Measurements from ENCODE around the gene MALT1.
A peak's percentile ranks its signal among the peaks of the same experiment; 100 is the strongest.
"Not testable (repeated sequence)": the region's sequence is repeated elsewhere in the genome, so short reads cannot be mapped to it uniquely, and the experiment has no call there.

The MALT1 gene

DNA sequence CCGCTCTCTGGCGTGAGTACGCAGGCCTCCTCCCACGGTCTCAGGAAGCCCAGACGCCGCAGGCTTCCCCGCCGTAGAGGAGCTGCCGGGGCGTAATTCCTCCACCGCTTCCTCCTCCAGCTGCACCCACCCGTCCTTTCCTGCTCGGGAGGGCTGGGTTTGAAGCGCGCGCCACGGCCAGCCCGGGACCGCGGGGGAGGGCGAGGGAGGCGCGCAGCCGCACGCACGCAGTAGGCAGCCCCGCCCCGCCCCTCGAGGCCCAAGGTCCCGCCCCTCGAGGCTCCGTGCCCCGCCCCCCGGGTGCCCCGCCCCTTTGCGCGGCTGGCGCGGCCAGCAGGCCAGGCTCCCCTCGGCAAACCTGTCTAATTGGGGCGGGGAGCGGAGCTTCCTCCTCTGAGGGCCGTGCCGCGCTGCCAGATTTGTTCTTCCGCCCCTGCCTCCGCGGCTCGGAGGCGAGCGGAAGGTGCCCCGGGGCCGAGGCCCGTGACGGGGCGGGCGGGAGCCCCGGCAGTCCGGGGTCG is at the start of gene MALT1:
Gene MALT1, plus strand, starts transcription at position 355 of the 521 bp plus-strand sequence. CDS start 179 bp downstream, outside the sequence.
- peak; percentile 94 for DNase-seq

DNA sequence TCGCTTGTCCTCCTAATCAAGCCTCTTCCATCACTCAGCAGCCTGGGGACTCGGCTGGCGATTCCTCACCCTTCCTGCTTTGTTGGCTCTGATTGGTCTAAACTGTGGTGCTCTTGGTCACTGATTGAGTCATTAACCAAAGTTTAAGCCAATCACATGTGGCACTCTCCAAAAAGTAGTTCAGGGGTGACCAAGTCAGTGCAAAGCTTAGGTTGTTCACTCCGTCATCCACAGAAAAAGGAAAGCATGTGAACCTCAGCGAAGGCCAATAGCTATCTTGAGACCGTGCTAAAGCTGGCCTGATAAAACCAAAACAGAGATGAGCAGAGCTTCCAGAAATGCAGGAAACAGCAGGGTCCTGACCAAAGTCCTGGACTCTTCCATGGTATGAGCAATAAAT is 47.3 kb upstream of the MALT1 start:
- DNase-seq = peak; percentile 28

GRCh38 chr18:58625839-58626238 is 45.4 kb upstream of the MALT1 start:
- DNase-seq = no peak

DNA sequence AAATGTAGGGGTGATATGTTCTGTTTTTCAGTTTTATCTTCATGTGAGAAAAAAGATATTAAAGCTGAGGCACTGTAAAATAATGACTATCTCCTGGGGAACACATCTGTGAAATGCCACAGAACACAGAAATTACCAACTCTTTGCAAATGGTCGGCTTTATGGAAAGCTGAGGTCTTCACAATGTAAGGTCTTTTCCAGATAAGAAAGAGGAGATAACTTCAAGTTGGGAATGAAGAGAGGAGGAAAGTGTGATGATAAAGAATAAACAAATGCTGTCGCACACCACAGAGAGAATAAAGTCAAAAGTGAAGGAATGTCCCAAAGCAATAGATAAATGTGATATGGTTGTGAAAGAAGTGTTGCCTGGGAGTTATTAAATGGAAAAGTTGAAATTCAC is 41.2 kb upstream of the MALT1 start:
- no peak for DNase-seq

GRCh38 chr18:58631301-58631700 is 40.0 kb upstream of the MALT1 start:
- no peak for DNase-seq

GRCh38 chr18:58632552-58632951 is 38.7 kb upstream of the MALT1 start:
- DNase-seq = no peak

- no peak for DNase-seq
Measured at GRCh38 chr18:58633874-58634273, 37.4 kb upstream of the MALT1 start.

DNA sequence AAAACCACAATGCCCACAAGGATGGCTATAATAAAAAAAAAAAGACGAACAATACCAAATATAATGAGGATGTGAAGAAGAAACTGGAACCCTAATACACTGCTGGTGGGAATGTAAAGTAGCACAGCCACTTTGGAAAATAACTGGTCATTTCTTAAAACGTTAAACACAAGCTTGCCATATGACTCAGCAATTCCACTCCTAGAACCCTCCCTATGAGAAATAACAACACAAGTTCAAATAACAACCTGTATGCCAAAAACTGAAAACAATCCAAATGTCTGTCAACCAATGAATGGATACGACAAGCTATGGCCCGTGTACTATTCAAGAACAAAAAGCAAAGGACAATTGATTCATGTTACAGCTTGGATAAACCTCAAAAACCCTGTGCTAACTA is 35.4 kb upstream of the MALT1 start:
- peak; percentile 69 for DNase-seq

DNA sequence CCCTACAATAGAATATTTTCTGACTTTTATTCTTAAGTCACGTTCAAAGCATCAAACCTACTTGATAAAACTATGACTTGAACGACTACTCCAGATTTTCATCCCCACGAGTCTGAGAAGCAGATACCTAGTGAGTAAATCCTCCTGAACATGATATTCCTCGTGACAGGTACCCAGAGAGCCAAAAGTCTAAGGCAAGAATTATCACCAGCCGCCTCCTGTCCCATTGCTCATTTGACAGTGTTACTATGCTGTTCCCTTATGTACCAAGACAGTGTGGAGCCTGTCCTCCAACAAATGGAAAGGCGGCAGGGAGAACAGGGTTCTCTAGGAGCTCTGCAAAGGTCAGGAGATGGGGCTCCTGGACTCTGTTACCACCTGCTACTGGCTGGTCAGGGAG is 34.1 kb upstream of the MALT1 start:
- no peak for DNase-seq

DNA sequence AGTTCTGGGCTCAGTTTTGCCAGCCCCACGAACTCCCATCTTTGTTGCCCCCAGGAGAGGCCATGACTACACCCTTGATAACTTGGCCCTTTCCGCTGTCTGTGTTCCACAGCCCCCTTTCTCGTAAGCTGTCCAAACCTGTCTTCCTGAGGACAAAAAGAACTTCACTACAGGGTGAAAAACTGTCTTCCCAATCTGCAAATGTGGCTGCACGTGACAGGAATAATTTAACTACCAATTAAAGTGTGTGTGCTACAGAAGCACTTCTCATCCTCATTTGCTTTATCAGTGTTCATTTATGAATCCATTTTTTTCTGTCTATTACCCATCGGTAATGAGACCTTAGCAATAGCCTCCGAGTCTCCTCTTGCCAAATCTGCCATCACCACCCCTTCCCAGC is 33.3 kb upstream of the MALT1 start:
- no peak for DNase-seq

GRCh38 chr18:58638441-58638840 is 32.8 kb upstream of the MALT1 start:
- peak; percentile 27 for DNase-seq

DNA sequence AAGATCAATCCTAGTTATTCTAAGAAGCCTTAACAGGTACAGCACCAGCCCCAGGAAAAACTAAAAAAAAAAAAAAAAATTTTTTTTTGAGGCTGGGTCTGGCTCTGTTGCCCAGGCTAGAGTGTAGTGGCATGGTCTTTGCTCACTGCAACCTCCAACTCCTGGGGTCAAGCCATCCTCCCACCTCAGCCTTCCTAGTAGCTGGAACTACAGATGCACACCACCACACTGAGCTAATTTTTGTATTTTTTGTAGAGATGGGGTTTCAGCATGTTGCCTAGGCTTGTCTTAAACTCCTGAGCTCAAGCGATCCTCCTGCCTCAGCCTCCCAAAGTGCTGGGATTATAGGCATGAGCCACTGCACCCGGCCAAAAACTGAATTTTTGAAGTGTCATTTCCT is 32.0 kb upstream of the MALT1 start:
- no peak for DNase-seq

GRCh38 chr18:58639751-58640427 is 31.4 kb upstream of the MALT1 start:
- DNase-seq = peak; percentile 71

GRCh38 chr18:58640428-58640805 is 30.8 kb upstream of the MALT1 start:
- no peak for DNase-seq

GRCh38 chr18:58640891-58641610 is 30.2 kb upstream of the MALT1 start:
- no peak for DNase-seq

GRCh38 chr18:58643557-58643956 is 27.7 kb upstream of the MALT1 start:
- not testable (repeated sequence) for DNase-seq

DNA sequence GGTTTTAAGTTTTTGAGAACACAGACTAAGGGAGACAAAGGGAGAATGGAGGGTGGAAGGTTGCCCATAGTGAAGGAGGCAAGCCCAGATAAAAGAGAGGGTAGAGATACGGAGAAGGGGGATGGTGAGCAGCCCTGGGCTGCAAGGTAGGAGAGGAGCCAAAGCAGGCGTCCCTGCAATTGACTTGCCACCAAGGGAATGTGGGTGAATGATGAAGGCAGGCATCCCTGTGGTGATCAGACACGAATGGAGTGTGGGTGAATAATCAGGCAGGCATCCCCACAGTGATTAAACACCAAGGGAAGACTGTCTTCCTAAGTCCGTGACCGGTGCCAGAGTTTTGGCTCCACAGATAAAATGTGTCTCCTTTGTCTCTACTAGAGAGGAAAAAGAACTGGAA is 25.9 kb upstream of the MALT1 start:
- peak; percentile 85 for DNase-seq

- DNase-seq = no peak
Measured at GRCh38 chr18:58646334-58646862, 24.9 kb upstream of the MALT1 start.

DNA sequence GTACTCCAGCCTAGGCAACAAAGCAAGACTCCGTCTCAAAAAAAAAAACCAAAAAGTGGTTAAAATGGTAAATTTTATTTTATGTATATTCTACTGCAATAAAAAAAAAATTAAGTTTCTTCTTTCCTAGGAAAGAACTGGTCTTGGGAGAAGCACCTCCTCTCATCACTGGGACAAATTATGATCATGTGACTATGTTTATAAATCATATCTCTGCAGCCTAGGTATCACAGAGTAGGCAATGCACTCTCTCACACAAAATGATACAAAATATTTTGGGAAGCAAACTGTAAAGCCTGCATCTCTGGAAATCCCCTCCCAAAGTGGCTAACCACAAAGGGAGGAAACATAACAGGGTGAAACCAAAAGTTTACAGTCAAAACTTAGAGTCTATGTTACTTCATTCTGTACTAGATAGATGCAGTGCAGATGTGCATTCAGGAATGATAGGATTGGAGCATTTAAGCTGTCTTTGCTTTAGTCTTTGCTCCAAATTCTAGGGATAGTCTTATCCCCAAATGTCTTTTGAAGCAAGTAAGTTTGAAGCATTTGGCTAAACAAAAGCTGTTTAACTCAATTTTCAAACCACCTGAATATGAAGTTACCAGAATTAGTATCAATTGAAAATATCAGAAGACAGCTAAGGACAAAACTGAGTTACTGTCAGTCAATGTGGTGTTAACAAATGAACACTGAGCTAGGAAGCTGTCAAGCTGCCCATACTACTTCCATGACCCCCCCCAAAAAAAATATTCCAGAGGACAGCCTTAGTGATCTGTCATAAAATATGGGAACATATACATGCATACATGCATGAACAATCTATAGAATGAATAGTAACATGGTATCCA is 21.1 kb upstream of the MALT1 start:
- no peak for DNase-seq

- DNase-seq = not testable (repeated sequence)
Measured at GRCh38 chr18:58650830-58651229, 20.4 kb upstream of the MALT1 start.

GRCh38 chr18:58653144-58653722 is 18.0 kb upstream of the MALT1 start:
- DNase-seq = not testable (repeated sequence)

GRCh38 chr18:58653814-58654509 is 17.3 kb upstream of the MALT1 start:
- no peak for DNase-seq

All from fibroblast of skin of right biceps (primary cell).